ENCODE data around the gene NUP160. TPM values are rescaled to one million over a fixed set of nuclear protein-coding genes. Genes with fewer than 3 reads are reported as not detected.

The NUP160 gene
- total RNA-seq, 4 donors from 2014 or later, result 26.3 to 39.8 (median 28.6) TPM

DNA sequence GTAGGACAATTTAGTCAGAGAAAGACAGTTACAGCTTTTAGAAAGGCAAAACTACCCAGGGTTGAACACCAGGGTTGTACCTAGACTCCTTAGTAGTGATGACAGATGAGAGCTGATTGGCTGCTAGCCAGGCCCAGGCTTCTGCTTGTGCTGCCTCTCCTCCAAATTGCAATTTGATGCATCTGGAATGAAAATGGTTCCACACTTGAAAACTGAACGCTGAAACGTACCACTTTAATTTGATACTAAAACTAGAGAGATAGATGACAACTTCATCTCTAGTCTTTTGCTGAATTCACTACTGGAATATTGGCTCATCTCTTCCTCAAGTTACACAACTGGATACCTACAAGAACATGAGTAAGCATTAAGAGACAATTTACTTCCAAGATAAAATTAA lies 61.8 kb downstream of the NUP160 start:
- H3K27ac ChIP-seq, result no peak overlapping the region
- TF ChIP-seq, protein P1, sequence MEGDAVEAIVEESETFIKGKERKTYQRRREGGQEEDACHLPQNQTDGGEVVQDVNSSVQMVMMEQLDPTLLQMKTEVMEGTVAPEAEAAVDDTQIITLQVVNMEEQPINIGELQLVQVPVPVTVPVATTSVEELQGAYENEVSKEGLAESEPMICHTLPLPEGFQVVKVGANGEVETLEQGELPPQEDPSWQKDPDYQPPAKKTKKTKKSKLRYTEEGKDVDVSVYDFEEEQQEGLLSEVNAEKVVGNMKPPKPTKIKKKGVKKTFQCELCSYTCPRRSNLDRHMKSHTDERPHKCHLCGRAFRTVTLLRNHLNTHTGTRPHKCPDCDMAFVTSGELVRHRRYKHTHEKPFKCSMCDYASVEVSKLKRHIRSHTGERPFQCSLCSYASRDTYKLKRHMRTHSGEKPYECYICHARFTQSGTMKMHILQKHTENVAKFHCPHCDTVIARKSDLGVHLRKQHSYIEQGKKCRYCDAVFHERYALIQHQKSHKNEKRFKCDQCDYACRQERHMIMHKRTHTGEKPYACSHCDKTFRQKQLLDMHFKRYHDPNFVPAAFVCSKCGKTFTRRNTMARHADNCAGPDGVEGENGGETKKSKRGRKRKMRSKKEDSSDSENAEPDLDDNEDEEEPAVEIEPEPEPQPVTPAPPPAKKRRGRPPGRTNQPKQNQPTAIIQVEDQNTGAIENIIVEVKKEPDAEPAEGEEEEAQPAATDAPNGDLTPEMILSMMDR (IDR thresholded peaks at IDR 0.05), result no peak
- TF ChIP-seq POLR2A (IDR thresholded peaks at IDR 0.05) (no peak), EP300 (IDR thresholded peaks at IDR 0.05) (no peak)
- peaks cover 0 to 99% (median 9%) of the 10 kb centered on the region in 3 donors for H3K36me3 ChIP-seq
- no peaks in the 10 kb centered on the region for H3K27me3 ChIP-seq
- WGBS, 2 donors, result 77 to 90% methylated on average over 2 of the region's 2 CpGs
- no peak overlapping the region for H3K4me3 ChIP-seq
- no peak for DNase-seq (ENCODE audit: low spot score in 2 of 2)
- no peaks in the 10 kb centered on the region for H3K9me3 ChIP-seq
- peaks cover 0 to 1% (median 0%) of the 10 kb centered on the region in 4 donors for H3K4me1 ChIP-seq

GRCh38 chr11:47784785-47785381 lies 63.3 kb downstream of the NUP160 start:
- no peak overlapping the region for H3K27ac ChIP-seq

GRCh38 chr11:47783087-47783610 lies 65.0 kb downstream of the NUP160 start:
- TF ChIP-seq EP300 (IDR thresholded peaks at IDR 0.05) (no peak), POLR2A (IDR thresholded peaks at IDR 0.05) (no peak)
- TF ChIP-seq, protein P1 (IDR thresholded peaks at IDR 0.05), result no peak
- Histone ChIP-seq H3K9me3 (no peaks in the 10 kb centered on the region), H3K27ac (no peak overlapping the region), H3K36me3 (peaks cover 3 to 99% (median 15%) of the 10 kb centered on the region in 3 donors), H3K27me3 (no peaks in the 10 kb centered on the region), H3K4me1 (no peaks in the 10 kb centered on the region), H3K4me3 (no peak overlapping the region)
- DNase-seq (ENCODE audit: low spot score in 2 of 2), result no peak
- 87 to 96% methylated on average over 2 of the region's 2 CpGs for WGBS, 2 donors

More at GRCh38 chr11:47784785-47785381, 63.3 kb downstream of the NUP160 start:
- H3K4me3 ChIP-seq, result no peak overlapping the region
- no peaks in the 10 kb centered on the region for H3K4me1 ChIP-seq
- H3K27me3 ChIP-seq, result no peaks in the 10 kb centered on the region
- peaks cover 0 to 99% (median 10%) of the 10 kb centered on the region in 3 donors for H3K36me3 ChIP-seq
- TF ChIP-seq POLR2A (IDR thresholded peaks at IDR 0.05) (no peak), EP300 (IDR thresholded peaks at IDR 0.05) (no peak)
- TF ChIP-seq, protein P1 (IDR thresholded peaks at IDR 0.05), result no peak
- no peak for DNase-seq (ENCODE audit: low spot score in 2 of 2)
- WGBS, 2 donors, result 88 to 91% methylated on average over 4 of the region's 4 CpGs
- no peaks in the 10 kb centered on the region for H3K9me3 ChIP-seq

- H3K4me1 ChIP-seq, result no peaks in the 10 kb centered on the region
- no peak for DNase-seq (ENCODE audit: low spot score in 2 of 2)
- 92 to 94% methylated on average over 7 of the region's 7 CpGs for WGBS, 2 donors
- no peak overlapping the region for H3K27ac ChIP-seq
- no peak overlapping the region for H3K4me3 ChIP-seq
- no peak for TF ChIP-seq EP300 (IDR thresholded peaks at IDR 0.05)
- no peak for TF ChIP-seq POLR2A (IDR thresholded peaks at IDR 0.05)
- TF ChIP-seq, protein P1 (IDR thresholded peaks at IDR 0.05), result no peak
- H3K9me3 ChIP-seq, result no peaks in the 10 kb centered on the region
- H3K36me3 ChIP-seq, result peaks cover 3 to 86% (median 7%) of the 10 kb centered on the region in 3 donors
- H3K27me3 ChIP-seq, result no peaks in the 10 kb centered on the region
Measured at GRCh38 chr11:47778878-47779483, 69.2 kb downstream of the NUP160 start.

- DNase-seq (ENCODE audit: low spot score in 2 of 2), result no peak
- 86% methylated on average over 8 of the region's 8 CpGs for WGBS, 2 donors
- Histone ChIP-seq H3K4me3 (no peak overlapping the region), H3K9me3 (no peaks in the 10 kb centered on the region), H3K36me3 (peaks cover 3 to 56% (median 7%) of the 10 kb centered on the region in 3 donors), H3K27me3 (no peaks in the 10 kb centered on the region), H3K4me1 (no peaks in the 10 kb centered on the region), H3K27ac (no peak overlapping the region)
- TF ChIP-seq, protein P1 (IDR thresholded peaks at IDR 0.05), result no peak
- no peak for TF ChIP-seq POLR2A (IDR thresholded peaks at IDR 0.05)
- TF ChIP-seq EP300 (IDR thresholded peaks at IDR 0.05), result no peak
Measured at GRCh38 chr11:47775240-47775869, 72.8 kb downstream of the NUP160 start.
